ENCODE data around the gene SDHA.
A peak's percentile ranks its signal among the peaks of the same experiment; 100 is the strongest.
"Not testable (repeated sequence)": the region's sequence is repeated elsewhere in the genome, so short reads cannot be mapped to it uniquely, and the experiment has no call there.

Gene SDHA

DNA sequence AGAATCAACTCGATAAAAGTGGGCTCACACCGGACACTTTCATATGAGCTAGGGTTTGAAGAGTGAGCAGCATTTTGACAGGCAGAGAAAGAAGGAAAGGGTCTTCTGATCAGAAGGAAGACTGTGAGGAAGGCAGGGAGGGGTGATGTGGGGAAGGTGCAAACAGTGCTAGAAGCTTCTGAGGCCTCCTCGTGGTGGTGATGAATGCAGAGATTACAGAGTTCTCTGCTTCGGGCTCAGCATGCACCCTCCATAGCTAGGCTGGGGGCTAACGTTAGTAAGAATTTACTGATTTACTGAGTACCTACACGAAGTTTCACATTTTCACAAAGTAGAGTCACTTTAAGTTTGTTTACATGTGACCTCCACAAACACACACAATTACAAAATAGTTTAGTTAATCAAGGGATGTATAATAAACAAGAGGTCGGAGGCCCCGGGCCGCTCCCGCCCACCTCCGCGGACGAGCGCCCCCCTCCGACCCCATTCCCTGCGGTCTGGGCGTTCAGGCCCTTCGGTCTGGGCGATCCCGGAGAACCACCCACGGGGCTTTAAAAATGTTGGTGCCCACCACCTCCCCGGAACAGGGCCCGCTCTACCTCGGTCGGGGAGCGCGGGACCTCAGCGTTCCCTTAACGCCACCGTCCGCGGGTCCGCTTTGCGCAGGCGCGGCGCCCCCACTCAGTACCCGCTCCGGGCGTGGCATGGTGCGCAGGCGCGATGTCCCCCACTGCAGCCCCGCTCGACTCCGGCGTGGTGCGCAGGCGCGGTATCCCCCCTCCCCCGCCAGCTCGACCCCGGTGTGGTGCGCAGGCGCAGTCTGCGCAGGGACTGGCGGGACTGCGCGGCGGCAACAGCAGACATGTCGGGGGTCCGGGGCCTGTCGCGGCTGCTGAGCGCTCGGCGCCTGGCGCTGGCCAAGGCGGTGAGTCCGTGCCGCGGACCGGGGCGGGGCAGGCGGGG lies at the start of gene SDHA, which contains the start of gene CCDC127:
SDHA (plus strand) TSS at position 827 of the 963 bp plus-strand sequence; CDS start at position 863, 36 bp downstream.
CCDC127 (minus strand) TSS at position 660 of the 963 bp plus-strand sequence. CDS start 1,304 bp downstream, outside the sequence.
- peak; percentile 61 for TF ChIP-seq POLR2A (IDR thresholded peaks at IDR 0.05; ENCODE audit: low read depth, low read length)
- FAIRE-seq, result not testable (repeated sequence)
- peak; percentile 99 for DNase-seq (ENCODE audit: insufficient read length, low spot score)

- DNase-seq (ENCODE audit: insufficient read length, low spot score) (no peak), FAIRE-seq (no peak)
- TF ChIP-seq POLR2A (IDR thresholded peaks at IDR 0.05; ENCODE audit: low read depth, low read length), result no peak
Measured at GRCh38 chr5:169071-169727, 48.9 kb upstream of the SDHA start.

DNA sequence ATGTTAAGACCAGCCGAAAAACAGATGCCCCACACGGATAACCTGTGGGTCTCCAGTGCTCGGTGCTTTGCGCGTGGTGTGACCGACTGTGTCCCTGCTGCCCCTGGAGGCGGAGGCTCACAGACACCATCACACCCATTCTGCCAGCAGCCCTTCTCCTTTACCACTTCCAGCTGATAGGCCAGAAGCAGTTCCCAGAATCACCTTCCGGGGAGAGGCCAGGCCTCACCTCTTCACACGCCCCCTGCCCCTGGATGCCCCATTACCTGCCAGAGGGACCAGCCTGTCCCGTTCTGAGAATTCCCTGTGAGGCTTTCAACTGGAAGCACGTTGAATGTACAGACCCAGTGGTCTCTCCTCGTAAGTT lies 48.4 kb upstream of the SDHA start:
- no peak for FAIRE-seq
- no peak for TF ChIP-seq POLR2A (IDR thresholded peaks at IDR 0.05; ENCODE audit: low read depth, low read length)
- no peak for DNase-seq (ENCODE audit: insufficient read length, low spot score)

- DNase-seq (ENCODE audit: insufficient read length, low spot score) (no peak), FAIRE-seq (no peak)
- no peak for TF ChIP-seq POLR2A (IDR thresholded peaks at IDR 0.05; ENCODE audit: low read depth, low read length)
Measured at GRCh38 chr5:170971-171800, 46.9 kb upstream of the SDHA start.

GRCh38 chr5:171801-172331 lies 46.3 kb upstream of the SDHA start:
- TF ChIP-seq POLR2A (IDR thresholded peaks at IDR 0.05; ENCODE audit: low read depth, low read length), result no peak
- DNase-seq (ENCODE audit: insufficient read length, low spot score) (no peak), FAIRE-seq (no peak)

GRCh38 chr5:172421-172820 lies 45.7 kb upstream of the SDHA start:
- DNase-seq (ENCODE audit: insufficient read length, low spot score) (no peak), FAIRE-seq (no peak)
- TF ChIP-seq POLR2A (IDR thresholded peaks at IDR 0.05; ENCODE audit: low read depth, low read length), result no peak

GRCh38 chr5:172841-173251 lies 45.3 kb upstream of the SDHA start:
- TF ChIP-seq POLR2A (IDR thresholded peaks at IDR 0.05; ENCODE audit: low read depth, low read length), result no peak
- FAIRE-seq (no peak), DNase-seq (ENCODE audit: insufficient read length, low spot score) (no peak)

DNA sequence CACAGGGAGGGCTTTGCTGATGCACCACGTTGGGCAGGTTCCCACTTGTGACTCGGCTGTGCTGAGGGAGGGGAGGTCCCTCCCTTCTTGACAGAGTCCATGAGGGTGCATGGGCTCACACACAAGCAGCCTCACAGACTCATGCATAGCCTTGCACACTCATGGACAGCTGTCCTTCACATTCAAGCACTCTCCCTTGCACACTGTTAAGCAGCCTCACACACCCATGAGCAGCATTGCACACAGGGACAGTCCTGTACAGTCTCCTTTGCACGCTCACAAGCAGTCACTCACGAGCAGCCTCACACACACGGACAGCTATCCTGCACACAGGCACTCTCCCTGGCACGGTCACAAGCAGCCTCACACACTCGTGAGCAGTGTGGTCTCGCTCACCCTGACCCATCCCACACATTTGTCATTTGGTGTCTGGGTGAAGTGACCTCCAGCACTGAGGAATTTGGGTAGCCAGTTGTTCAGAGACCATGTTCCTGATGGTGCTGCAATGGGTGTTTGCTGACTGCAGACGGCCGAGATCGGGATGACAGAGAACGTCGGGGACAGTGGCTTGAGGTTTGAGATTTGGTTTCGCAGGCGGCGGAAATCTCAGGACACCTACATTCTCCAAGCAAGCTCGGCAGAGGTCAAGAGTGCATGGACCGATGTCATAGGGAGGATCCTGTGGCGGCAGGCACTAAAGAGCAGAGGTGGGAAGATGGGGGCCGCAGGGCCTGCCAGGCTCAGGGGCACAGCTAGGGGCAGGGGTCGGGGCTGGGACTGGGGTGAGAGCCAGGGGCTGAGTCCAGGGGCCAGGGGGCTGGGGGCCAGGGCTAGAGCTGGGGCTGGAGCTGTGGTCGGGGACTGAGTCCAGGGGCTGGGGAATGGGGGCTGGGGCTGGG lies 44.5 kb upstream of the SDHA start:
- no peak for DNase-seq (ENCODE audit: insufficient read length, low spot score)
- FAIRE-seq, result no peak
- TF ChIP-seq POLR2A (IDR thresholded peaks at IDR 0.05; ENCODE audit: low read depth, low read length), result no peak

DNA sequence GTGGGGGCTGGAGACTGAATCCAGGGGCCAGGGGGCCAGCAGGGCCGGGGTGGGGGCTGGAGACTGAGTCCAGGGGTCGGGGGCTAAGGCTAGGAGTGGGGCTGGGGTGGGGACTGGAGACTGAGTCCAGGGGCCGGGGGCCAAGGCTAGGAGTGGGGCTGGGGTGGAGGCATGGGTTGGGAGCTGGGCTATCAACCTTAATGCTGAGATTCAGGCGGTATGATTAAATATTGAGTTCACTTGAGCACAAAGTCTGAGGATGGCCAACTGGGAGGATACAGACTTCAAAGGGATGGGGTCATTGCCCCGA lies 43.9 kb upstream of the SDHA start:
- no peak for TF ChIP-seq POLR2A (IDR thresholded peaks at IDR 0.05; ENCODE audit: low read depth, low read length)
- no peak for FAIRE-seq
- DNase-seq (ENCODE audit: insufficient read length, low spot score), result no peak

DNA sequence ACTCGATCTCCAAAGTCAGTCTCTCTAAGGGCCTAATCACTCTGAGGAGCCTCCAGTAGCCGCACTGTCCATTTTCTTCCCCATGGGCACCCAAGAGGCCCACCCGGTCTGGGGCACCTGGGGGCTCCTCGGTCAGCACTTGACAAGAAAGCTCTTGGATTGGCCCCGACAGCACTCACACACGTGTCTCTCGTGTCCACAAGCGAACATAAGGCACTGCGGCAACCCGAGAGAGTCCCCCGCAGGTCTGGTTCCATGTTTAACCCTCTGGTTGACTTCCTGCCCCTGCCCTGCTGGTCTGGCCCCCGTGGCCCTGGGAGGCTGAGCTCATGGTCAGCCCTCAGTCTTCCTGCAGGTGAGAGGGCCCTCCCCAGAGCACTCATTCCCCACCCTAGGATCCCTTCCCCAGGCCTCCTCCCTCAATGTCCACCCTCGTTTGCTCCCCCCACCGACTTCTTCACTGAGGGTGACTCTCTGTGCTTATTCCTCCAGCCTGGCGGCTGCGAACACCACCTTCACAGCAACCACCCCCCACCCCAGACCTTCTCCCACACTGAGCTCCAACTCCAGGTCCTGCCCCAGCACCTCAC lies 43.1 kb upstream of the SDHA start:
- FAIRE-seq (no peak), DNase-seq (ENCODE audit: insufficient read length, low spot score) (no peak)
- TF ChIP-seq POLR2A (IDR thresholded peaks at IDR 0.05; ENCODE audit: low read depth, low read length), result no peak

DNA sequence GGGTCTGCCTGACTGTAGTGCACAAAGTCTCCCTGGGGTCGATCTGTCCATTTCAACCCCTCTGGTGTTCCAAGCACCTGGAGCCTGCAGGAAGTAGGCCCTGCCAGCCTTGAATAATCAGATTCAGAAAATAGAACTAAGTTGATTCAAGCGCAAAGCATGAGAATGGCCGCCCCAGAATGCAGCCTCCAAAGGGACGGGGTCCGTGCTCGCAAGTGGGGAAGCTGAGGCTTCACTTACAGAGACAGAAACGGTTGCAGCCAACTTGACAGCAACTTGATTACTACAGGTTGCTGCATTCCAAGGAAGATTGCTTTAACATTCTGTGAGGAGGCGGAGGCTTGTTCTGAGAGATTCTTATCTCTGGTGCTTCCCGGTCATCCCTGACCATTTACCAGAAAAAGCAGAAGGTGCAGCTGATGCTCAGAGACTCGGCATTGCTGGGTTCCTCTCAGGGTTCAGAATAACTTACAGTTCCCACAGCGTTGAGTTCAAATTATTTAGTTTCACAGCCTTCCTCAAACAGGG lies 41.8 kb upstream of the SDHA start:
- DNase-seq (ENCODE audit: insufficient read length, low spot score) (no peak), FAIRE-seq (no peak)
- no peak for TF ChIP-seq POLR2A (IDR thresholded peaks at IDR 0.05; ENCODE audit: low read depth, low read length)

DNA sequence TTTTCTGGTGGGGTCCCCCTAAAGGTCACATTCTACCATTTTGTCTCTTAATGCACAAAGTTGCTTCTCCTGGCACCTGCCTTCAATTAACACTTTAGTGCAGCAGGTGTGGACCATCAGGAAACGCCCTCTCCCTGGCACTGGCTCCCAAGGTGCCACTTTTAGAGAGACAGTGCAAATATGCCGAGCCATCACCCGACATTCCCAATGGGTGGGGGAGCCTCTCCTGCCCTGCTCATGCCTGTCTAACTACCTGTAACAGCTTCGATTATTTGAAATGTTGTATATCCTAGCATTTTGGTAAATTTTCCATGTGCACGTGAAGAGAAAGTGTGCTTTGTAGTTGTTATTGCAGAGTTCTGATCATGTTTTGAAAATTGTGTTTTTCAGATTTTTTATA lies 40.0 kb upstream of the SDHA start:
- DNase-seq (ENCODE audit: insufficient read length, low spot score), result no peak
- TF ChIP-seq POLR2A (IDR thresholded peaks at IDR 0.05; ENCODE audit: low read depth, low read length), result no peak
- no peak for FAIRE-seq

Measured in H54 (cell line).